NCI-H748 (cell line): Measurements from ENCODE around the gene CYP27B1.

Source experiments
- DNase-seq: peaks from one replicate; lab custom pipeline; 2025; ENCODE audit not compliant: unreplicated experiment; lab: John Stamatoyannopoulos, UW

Gene CYP27B1

DNA sequence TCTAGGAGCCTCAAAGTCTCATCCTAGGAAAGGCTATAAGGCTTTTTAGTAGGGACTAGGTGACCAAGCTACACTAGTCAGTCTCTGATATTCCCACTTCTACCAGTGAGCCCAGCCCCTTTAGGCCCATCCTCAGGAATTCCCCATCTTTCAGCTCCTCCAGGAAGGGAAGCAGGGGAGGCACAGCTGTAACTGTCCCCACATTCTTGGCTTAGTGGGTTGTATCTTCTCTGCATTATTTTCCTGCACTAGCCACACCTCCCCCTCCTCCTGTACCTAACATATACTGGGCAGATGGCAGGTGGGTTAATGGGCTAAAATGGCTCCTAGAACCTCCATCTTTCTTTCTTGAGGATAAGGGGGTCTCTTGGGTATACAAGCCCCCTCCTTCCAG, 424 bp upstream of the CYP27B1 start:
- no peak for DNase-seq

DNA sequence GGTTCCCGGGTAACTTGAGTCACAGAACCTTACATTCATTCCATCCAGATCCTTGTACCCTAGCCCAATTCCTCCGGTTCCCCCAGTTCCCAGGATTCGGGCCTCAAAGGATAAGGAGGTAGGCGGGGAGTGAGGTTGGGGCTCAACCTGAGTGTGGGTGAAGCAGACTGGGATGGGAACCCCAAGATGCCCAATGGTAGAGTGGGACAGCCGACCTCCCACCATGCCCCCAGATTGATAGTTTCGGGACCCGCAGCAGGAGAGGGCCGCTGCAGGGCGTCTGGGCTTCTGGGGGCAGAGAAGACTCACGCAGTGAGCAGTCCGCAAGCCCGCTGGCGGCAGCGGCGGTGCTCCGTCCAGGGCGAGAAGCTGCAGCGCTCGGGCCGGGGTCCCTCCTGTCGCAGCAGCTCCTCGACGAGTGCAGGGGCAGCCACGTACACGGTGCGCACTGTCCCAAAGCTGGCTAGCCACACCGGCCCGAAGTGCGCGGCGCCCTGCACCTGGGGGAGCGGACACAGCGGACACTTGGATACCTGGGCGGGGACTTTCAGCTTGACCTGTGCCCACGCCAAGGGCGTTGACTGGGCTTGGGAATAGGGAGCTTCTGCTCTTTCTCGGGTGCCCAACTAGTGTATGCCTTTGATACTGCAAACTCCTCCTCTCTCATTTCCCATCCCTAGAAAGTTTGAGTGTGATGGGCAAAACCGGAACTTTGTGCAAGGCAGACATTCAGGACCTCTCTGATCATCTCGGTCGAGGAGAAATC, 997 bp downstream of the CYP27B1 start:
- peak; percentile 35 for DNase-seq

DNA sequence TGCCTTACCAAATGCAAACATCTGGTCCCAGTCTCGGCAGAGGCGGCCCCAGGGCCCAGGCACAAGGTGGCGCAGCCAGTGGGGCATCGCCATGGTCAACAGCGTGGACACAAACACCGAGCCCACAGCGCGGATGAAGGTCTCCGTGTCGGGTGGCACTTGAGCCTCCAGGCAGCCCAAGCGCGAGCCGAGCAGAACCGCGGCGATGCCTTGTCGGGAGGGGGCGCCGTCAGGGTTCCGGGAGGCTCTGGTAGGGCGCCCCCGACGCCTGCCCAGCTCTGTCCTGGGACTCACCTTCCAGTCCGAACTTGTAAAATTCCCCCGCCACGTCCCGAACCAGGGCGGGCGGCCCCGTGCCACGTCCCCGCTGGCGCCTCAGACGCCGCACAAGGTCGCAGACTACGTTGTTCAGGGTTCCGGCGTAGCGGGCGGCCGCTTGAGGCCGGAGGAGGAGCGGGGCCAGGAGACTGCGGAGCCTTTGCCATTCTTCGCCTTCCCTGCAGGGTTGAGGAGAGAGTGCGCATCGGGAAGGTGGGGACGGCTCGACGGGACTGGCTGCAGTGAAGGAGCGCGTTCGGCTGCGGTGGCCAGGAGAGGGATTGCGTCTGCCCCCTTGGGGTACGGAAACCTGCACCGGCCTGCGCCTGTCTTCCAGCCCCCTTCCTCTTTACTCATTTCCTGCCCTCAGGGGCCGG, 1.7 kb downstream of the CYP27B1 start:
- peak; percentile 50 for DNase-seq

DNA sequence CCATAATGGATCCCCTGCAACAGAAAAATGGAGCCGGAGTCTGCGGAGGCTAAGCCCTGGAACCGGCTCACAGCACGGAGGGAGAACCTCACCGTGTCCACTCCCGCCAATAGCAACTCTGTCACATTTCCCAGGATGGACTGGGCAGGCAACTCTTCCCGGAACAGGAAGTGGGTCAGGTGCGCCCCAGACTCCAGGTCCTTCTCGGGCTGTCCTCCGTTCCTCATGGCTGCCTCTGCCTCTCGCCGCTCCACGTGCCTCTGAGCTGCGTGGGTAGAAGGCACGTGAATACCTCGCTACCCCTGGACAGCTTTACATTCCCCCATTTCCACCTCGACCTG, 2.2 kb downstream of the CYP27B1 start:
- DNase-seq = peak; percentile 69

DNA sequence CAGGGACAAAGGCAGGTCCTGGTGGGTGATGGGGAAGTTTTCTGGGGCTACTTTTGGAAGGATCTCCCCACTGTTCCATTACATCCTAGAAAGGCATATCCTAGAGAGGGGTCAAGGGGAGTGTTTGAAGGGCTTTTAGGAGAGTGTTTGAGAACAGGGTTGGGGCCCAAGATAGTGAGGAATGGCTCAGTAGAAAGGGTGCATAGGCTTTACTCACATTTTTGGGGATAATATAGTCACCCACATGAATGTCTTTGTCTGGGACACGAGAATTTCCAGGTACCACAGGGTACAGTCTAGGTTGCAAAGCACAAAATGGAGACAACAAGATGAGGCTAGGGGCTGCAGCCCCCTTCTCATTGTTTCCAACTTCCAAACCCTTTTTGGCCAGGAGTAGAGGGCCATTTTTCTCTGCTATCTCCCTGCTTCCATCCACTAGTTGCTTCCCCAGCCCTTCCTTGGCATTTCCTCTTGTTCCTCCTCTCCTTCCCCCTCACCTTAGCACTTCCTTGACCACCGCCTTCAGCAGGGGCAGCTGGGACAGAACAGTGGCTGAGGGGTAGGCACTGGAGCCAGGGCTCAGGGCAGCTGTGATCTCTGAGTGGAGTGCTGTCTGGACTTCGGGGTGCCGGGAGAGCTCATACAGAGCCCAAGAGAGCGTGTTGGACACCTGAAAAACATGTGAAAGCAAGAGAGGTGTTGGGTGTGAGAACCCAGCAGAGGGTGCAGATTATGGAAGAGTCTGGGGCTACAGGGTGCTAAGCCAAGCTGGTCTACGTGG, 2.8 kb downstream of the CYP27B1 start:
- DNase-seq = no peak

DNA sequence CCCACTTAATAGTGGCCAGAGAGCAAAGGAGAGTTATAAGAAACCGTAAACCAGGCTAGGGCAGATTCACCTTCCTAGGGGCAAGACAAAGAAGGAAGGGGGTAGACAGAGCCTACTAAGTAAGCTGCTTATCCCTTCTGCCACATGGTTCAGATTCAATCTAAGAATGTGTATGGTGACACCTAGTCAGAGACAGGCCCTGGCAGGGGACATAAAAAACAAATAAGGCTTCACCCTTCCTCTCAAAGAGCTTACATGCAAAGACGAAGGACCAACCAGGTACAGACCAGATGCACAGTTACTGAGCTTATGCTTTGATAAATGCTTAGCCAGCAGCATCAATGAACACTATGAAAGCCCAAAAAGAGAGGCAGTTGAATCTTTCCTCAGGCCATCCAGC, 4.4 kb downstream of the CYP27B1 start:
- no peak for DNase-seq

DNA sequence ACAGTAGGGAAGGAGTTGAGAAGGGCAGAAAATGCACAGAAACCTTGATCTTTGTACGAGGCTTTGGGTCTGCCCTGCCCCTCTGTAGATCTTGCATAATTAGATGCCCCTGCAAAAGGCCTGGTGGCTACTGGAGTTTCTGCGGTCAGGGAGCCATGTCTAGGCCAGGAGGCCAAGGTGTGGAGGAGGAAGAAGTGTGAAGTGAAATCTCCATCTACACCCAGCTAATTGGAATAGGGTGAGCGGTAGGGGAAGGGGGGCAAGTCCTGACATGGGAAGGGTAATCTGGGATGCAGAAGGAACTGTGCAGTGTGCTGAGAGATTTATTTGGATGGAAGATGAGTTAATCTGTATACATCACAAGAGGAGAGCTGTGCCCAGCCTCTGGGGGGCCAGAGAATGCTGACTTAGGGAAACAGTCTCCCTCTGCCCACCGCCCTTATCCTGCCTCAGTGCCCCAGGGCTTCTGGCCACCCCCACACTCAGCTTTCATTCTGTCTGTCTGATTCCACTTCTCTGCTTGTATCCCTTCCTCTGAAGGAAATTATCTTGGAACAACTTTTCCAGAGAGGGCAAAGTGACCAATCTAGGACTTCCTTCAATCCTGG, 5.4 kb downstream of the CYP27B1 start:
- DNase-seq = no peak

DNA sequence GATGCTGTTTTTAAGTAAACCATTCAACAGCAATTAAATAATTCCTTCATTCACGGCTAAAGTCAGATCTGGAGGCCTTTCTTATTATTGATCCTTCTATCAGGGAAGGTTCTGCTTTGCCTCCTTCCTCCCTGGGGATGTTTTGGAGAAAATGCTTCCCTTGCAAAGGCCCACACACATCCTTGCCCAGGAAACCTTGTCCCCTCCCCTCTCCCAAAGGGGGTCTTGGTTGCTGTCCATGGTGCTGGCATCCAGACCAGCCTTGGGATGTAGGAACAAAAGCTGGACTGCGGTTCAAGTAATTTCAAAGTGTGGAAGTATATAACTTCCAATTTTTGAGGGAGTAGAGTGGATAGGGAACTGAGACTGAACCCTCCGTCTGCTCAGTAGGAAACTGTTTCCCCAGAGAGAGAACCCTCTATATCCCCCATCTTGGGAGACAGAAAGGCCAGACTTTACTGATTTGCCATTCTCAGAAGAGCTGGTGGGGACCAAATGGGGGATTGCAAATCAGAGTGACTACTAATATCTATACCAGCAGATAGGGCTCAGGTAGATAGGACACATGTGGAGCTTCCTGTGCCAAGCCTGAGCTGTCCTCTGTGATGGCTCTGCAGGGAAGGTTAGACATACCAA, 6.4 kb downstream of the CYP27B1 start:
- DNase-seq = no peak

DNA sequence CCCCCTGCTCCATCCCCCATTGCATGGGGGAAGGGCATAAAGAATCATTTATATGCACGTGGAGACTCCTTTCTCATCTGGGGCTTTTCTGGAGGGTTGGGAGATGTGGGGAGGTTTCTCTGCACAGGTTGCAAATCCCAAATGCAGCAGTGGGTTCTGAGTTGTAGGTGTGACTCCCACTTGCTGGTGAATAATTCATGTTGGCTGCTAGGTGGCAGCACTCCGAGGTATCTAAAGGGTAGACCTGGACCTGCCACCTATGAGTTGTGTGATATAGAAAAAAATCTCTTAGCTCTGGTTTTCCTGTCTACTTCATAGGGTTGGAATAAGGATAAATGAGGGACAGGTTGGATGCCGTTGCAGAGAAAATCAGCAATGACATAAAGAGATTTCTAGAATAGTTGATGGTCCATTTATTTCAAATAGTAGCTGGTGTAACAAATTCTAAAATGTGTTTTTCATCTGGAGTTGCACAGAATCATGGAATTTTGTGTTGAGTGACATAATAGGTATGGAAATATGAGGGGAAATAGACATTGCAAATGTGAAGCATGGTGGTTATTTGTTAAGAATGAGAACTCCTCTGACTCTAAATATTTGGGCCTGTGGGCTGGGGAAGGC, 7.4 kb downstream of the CYP27B1 start:
- peak; percentile 37 for DNase-seq

DNA sequence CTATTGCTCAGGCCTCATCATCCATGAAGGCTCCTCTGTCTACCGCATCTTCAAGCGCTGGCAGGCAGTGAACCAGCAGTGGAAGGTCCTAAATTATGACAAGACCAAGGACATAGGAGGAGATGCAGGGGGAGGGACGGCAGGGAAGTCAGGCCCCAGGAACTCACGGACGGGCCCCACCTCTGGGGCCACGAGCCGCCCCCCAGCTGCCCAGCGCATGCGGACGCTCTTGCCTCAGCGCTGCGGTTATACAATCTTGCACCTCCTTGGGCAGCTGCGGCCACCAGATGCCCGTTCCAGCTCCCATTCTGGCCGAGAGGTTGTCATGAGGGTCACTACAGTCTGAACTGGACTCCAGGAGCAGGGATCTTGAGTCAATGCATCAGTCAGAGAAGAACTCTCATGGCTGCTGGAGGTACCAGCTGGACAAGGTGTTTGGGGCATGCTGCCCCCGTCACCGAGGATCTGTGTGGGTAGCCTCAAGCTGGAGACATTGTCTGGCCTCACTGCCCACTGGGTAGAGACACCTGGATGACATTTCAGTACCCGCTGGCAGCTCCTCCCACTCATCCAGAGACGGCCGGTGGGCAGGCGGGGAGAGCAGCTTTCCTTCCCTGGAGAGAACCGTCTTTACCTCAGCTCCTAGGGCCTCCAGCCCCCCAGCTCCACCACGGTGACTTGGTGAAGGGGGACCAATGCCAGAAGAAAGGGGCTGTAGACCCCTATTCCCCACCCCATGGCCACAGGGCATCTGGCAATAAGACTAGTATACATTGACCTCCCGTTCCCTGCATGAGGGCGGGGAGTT, 8.1 kb downstream of the CYP27B1 start:
- no peak for DNase-seq

DNA sequence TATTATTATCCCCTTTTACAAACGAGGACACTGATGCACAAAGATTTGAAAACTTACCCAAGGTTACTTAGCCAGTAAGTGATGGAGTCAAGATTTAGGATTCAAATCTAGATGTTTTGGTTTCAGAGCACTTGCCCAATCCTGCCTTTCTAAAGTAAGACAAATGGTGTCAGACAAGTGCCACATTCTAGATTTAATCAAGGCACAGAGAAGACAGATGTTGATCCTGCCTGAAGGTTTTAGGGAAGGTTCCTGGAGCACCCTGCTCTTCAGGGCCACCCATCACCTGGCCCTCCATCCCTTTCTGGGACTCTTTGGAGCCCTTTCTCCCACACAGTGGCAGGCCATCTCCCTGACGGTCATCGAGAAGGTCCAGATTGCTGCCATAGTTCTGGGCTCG, 9.1 kb downstream of the CYP27B1 start:
- no peak for DNase-seq

DNA sequence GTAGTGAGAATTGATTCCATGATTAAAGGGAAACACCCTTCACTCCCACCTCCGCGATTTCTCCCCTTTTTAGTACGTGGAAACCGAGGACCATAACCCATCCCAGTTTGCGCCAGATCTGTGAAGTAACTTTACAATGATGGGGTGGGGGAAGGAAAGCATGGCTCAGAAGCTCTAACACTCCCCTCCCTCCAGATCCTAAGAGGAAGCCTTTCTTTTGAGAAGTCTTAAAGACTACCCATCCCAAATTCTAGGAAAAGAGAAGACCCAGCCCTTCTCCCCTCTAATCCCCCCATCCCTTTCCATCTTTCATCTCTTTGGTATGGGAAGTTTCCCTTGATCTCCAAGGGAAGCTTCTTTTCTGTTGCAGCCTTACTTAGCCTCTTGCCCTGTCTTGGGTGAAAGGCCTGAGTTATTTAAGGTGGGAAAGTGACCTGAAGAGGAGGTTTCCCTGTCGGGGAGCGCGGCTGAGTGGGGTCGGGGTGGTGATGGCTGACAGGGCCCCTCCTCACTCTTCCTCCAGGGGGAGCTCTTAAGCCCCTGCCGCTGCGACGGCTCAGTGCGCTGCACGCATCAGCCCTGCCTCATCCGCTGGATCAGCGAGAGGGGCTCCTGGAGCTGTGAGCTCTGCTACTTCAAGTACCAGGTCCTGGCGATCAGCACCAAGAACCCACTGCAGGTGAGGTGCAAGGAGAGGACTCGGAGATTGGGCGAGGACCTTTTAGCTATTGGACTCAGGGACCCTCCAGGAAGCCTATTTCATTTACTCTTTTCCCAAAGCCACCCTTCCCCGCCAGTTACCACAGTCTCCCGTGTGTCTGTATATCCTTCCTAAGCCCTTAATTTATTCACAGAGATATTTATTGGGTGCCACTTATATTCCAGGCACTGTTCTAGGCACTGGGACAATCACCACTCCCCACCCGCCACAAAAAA, 10.2 kb downstream of the CYP27B1 start:
- peak; percentile 69 for DNase-seq

DNA sequence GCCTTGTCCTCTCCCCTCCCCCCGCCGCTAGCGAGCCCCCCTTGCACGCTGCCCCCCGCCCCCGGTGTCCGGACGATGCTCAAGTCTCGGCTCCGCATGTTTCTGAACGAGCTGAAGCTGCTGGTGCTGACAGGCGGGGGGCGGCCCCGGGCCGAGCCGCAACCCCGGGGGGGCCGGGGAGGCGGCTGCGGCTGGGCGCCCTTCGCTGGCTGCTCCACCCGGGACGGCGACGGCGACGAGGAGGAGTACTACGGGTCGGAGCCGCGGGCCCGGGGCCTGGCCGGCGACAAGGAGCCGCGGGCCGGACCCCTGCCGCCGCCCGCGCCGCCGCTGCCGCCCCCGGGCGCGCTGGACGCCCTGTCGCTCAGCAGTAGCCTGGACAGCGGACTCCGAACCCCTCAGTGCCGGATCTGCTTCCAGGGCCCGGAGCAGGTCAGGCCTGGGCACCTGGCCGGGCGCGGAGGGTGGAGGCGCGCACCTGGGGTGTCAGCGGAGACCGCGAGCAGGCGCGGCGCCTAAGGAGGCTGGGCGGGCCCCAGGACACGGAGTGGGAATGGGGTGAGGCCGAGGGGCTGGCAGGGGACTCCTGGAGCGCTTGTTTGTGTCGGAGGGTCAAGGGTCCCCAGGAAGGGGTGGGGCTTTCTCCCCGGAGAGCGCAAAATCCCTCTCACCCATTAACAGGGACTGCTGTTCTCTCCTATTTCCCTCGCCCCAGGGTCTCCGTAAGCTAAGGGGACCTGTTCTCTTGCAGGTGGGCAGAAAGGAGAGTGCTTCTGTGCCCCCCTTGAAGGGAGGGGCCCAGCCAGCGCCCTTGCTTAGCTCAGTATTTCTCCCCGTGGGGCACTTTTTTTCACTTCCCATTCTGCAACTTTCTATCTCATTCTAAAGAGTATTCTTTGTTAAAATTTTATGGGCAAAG, 11.2 kb downstream of the CYP27B1 start:
- peak; percentile 54 for DNase-seq

DNA sequence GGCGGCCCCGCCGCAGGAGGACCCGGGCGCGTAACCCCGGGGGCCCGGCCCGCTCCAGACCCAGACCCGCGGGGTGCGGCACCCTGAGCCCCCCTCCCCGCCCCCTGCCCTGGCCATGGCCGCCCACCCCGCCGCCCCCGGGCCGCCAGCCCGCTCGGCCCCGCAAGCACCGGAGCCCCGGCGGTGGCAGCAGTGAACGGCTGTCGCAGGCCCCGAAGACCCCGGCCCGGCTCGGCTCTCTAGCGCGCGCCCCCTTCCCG, 11.8 kb downstream of the CYP27B1 start:
- no peak for DNase-seq

DNA sequence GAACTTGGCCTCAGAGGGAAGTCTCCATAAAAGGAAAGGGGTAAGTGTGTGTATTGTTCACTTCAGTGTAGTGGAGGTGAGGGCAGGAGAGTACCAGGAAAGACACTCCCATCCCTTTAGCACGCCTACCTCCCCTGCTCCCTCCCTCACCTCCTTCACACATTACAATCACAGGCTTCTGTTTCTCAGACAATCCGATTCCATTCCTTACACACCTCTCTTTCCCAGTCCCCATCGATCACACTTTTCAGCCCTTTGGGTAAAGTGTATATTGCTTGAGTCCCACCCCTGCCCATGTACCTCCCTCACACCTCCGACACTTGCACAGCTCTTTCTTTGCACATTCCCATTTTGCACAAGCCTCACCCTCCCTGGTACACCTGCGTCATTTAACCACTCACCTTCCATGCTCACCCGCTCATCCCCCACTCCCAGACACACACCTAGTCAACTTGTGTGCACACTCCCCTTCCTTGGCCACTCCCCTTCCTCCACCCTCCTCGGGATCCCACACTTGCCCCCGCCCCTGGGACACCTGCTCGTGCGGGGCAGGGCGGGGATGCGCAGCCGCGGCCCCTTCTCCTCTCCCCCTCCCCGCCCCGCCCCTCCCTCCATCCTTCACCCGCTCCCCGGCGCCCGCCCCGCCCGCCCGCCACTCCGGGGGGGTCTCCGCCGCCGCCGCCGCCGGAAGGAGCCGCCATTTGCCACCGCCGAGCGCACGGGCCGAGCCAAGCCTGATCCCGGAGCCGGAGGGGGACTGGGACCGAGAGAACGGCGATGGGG, 12.3 kb downstream of the CYP27B1 start, which contains the start of gene MARCHF9:
Gene MARCHF9, plus strand, starts transcription at position 693 of the 783 bp plus-strand sequence. CDS start 426 bp downstream, outside the sequence.
- DNase-seq = peak; percentile 94

DNA sequence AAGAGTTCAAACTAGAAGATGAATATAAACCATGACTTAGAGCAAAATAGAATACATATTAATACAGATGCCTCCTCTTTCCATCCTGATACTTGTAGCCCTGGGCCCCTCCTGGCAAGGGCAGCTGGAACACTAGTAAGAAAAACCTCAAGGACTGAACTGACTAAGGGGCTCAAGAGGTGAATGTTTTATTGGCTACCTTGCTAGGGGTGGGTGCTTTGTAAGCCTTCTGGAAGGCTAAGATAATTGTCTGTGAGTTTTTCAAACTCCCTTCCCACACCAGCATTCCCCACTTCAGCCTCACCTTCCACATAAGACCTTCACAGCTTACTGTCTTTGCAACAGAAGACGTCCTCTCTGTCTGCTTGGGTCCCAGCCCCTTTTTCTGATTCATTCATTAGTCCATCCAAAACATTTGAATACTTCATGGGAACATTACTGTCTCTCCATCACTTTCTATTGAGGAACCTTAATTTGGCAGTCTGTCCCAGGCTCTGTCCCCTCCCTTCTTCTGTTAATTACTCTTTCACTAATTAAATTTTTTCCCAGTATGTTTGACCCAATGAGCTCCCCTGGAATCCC, 13.0 kb downstream of the CYP27B1 start:
- no peak for DNase-seq

DNA sequence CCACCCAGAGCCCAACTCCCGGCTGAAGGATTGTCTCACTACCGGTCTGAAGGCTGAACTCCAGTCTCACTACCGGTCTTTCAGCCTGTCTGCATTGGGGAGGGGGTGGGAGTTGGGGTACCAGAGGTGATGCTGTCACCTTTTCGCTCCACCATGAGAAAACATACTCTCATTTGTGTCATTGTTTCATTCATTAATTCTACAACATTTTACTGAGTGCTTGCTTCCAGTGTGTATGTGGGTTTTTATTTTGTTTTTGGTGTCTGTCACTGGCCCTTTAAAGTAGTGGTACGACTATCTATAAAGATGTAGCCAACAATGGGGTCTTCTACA, 14.2 kb downstream of the CYP27B1 start:
- no peak for DNase-seq
